Activated naive CD4-positive, alpha-beta T cell treated with anti-CD3 and anti-CD28 coated beads for 36 hours (primary cell): ENCODE measurements around the gene FARS2. TPM values are rescaled to one million over a fixed set of nuclear protein-coding genes. Genes with fewer than 3 reads are reported as not detected.
"Not testable (repeated sequence)": the region's sequence is repeated elsewhere in the genome, so short reads cannot be mapped to it uniquely, and the experiment has no call there.

ENCODE experiments used
- CTCF ChIA-PET: fragments of 350-600 bp; sonication (Branson Sonifier 250); formaldehyde crosslinking; loops from one replicate; lab custom pipeline; 2021; ENCODE audit warnings: antibody characterized with exemption; lab: Charles Lee
- DNase-seq: peaks from one replicate; pipeline ENCODE4 v3.0.0-alpha.2; 2020
- H3K27ac Mint-ChIP-seq: one replicate; pipeline ENCODE4 v1.8.0; 2021; ENCODE audit warnings: mild to moderate bottlenecking, mixed read lengths
- H3K27me3 Mint-ChIP-seq: one replicate; pipeline ENCODE4 v1.8.0; 2021; ENCODE audit warnings: low read depth, mixed read lengths
- H3K36me3 Mint-ChIP-seq: one replicate; pipeline ENCODE4 v1.8.0; 2021; ENCODE audit warnings: low read depth, mixed read lengths
- H3K4me1 Mint-ChIP-seq: one replicate; pipeline ENCODE4 v1.8.0; 2021; ENCODE audit warnings: low read depth, mixed read lengths
- H3K4me3 Mint-ChIP-seq: one replicate; pipeline ENCODE4 v1.8.0; 2021; ENCODE audit warnings: mild to moderate bottlenecking, moderate library complexity, mixed read lengths
- H3K9me3 Mint-ChIP-seq: one replicate; pipeline ENCODE4 v1.8.0; 2021; ENCODE audit warnings: mixed read lengths
- intact Hi-C: fragments of 100-400 bp; cut with micrococcal nuclease; formaldehyde crosslinking; loops from one replicate; pipeline ENCODE4 v1.15.1; 2023
- total RNA-seq, 2 experiments: library from RNA; stranded (reverse); gene quantifications; one replicate each; pipeline ENCODE4 v1.2.3, GENCODE V29; 2021

Gene FARS2
- total RNA-seq, 2 experiments from 2014 or later: 15.4 to 15.8 TPM

- intact Hi-C loops: loop anchor here (10.0 kb wide), 1 partner anchor 309 kb away; no protein-coding TSS in a partner anchor
- no peak for DNase-seq
- H3K27me3 Mint-ChIP-seq: no peaks in the 10 kb centered on the region
- CTCF ChIA-PET: interaction anchor here (2.0 kb wide), 1 partner anchor 312 kb away, joined by 5 read pairs; no protein-coding TSS in a partner anchor
- H3K4me1 Mint-ChIP-seq: peaks cover 14% of the 10 kb centered on the region
- H3K9me3 Mint-ChIP-seq: no peaks in the 10 kb centered on the region
- no peaks in the 10 kb centered on the region for H3K36me3 Mint-ChIP-seq
- no peak overlapping the region for H3K27ac Mint-ChIP-seq
- H3K4me3 Mint-ChIP-seq: no peak overlapping the region
Measured at GRCh38 chr6:5783584-5784089, 522.3 kb downstream of the FARS2 start.

GRCh38 chr6:5785249-5785648 is 523.9 kb downstream of the FARS2 start:
- no peak overlapping the region for H3K4me3 Mint-ChIP-seq
- no peak for DNase-seq
- intact Hi-C loops: loop anchor here (10.0 kb wide), 1 partner anchor 310 kb away; no protein-coding TSS in a partner anchor
- H3K36me3 Mint-ChIP-seq: no peaks in the 10 kb centered on the region
- H3K27ac Mint-ChIP-seq: no peak overlapping the region
- no peaks in the 10 kb centered on the region for H3K27me3 Mint-ChIP-seq
- H3K4me1 Mint-ChIP-seq: peaks cover 14% of the 10 kb centered on the region
- no peaks in the 10 kb centered on the region for H3K9me3 Mint-ChIP-seq
- CTCF ChIA-PET: interaction anchor here (2.0 kb wide), 1 partner anchor 314 kb away, joined by 5 read pairs; no protein-coding TSS in a partner anchor

GRCh38 chr6:5786321-5786968 is 525.1 kb downstream of the FARS2 start:
- CTCF ChIA-PET: no interaction called here
- H3K27ac Mint-ChIP-seq: no peak overlapping the region
- no peak for DNase-seq
- no peaks in the 10 kb centered on the region for H3K9me3 Mint-ChIP-seq
- no peaks in the 10 kb centered on the region for H3K36me3 Mint-ChIP-seq
- H3K4me3 Mint-ChIP-seq: no peak overlapping the region
- intact Hi-C loops: loop anchor here (10.0 kb wide), 1 partner anchor 312 kb away; no protein-coding TSS in a partner anchor
- no peaks in the 10 kb centered on the region for H3K27me3 Mint-ChIP-seq
- H3K4me1 Mint-ChIP-seq: peaks cover 14% of the 10 kb centered on the region

GRCh38 chr6:5786969-5787720 is 525.8 kb downstream of the FARS2 start:
- intact Hi-C loops: loop anchor here (10.0 kb wide), 1 partner anchor 312 kb away; no protein-coding TSS in a partner anchor
- no peaks in the 10 kb centered on the region for H3K27me3 Mint-ChIP-seq
- no peak overlapping the region for H3K27ac Mint-ChIP-seq

GRCh38 chr6:5789426-5789825 is 528.1 kb downstream of the FARS2 start:
- intact Hi-C loops: loop anchor here (10.0 kb wide), 1 partner anchor 315 kb away; no protein-coding TSS in a partner anchor
- H3K27ac Mint-ChIP-seq, CTCF ChIA-PET: not testable (repeated sequence)

More at GRCh38 chr6:5786969-5787720, 525.8 kb downstream of the FARS2 start:
- Mint-ChIP-seq H3K36me3 (no peaks in the 10 kb centered on the region), H3K4me3 (no peak overlapping the region), H3K9me3 (no peaks in the 10 kb centered on the region), H3K4me1 (peaks cover 14% of the 10 kb centered on the region)
- DNase-seq: no peak
- CTCF ChIA-PET: no interaction called here

GRCh38 chr6:5796555-5796954 is 535.2 kb downstream of the FARS2 start:
- intact Hi-C loops, H3K27me3 Mint-ChIP-seq: not testable (repeated sequence)

More at GRCh38 chr6:5789426-5789825, 528.1 kb downstream of the FARS2 start:
- not testable (repeated sequence) for H3K9me3 Mint-ChIP-seq, H3K36me3 Mint-ChIP-seq, DNase-seq, H3K4me3 Mint-ChIP-seq, H3K27me3 Mint-ChIP-seq
- peaks cover 14% of the 10 kb centered on the region for H3K4me1 Mint-ChIP-seq

GRCh38 chr6:5806406-5806805 is 545.1 kb downstream of the FARS2 start:
- Mint-ChIP-seq H3K9me3 (peaks cover 15% of the 10 kb centered on the region), H3K4me1 (peaks cover 14% of the 10 kb centered on the region)
- H3K27me3 Mint-ChIP-seq, H3K27ac Mint-ChIP-seq, H3K4me3 Mint-ChIP-seq, DNase-seq, intact Hi-C loops, H3K36me3 Mint-ChIP-seq: not testable (repeated sequence)
- CTCF ChIA-PET: interaction anchor here (0.6 kb wide), 1 partner anchor 201 kb away, joined by 6 read pairs; no protein-coding TSS in a partner anchor

More at GRCh38 chr6:5796555-5796954, 535.2 kb downstream of the FARS2 start:
- H3K27ac Mint-ChIP-seq, H3K4me1 Mint-ChIP-seq, CTCF ChIA-PET, H3K4me3 Mint-ChIP-seq, DNase-seq, H3K36me3 Mint-ChIP-seq: not testable (repeated sequence)
- peaks cover 13% of the 10 kb centered on the region for H3K9me3 Mint-ChIP-seq

GRCh38 chr6:5809450-5809849 is 548.1 kb downstream of the FARS2 start:
- Mint-ChIP-seq H3K4me1 (peaks cover 28% of the 10 kb centered on the region), H3K9me3 (peaks cover 15% of the 10 kb centered on the region), H3K36me3 (peaks cover 5% of the 10 kb centered on the region), H3K4me3 (no peak overlapping the region), H3K27ac (no peak overlapping the region), H3K27me3 (no peaks in the 10 kb centered on the region)
- intact Hi-C loops: no loop called here
- CTCF ChIA-PET: no interaction called here
- DNase-seq: peak; percentile 44

GRCh38 chr6:5811997-5812396 is 550.7 kb downstream of the FARS2 start:
- intact Hi-C loops: loop anchor here (5.0 to 10.0 kb wide), 4 partner anchors 55 to 733 kb away; partner anchors contain the start of gene NRN1
- peaks cover 3% of the 10 kb centered on the region for H3K9me3 Mint-ChIP-seq
- no peaks in the 10 kb centered on the region for H3K36me3 Mint-ChIP-seq
- peaks cover 29% of the 10 kb centered on the region for H3K4me1 Mint-ChIP-seq
- H3K27me3 Mint-ChIP-seq: no peaks in the 10 kb centered on the region
- CTCF ChIA-PET: no interaction called here
- DNase-seq: no peak
- H3K4me3 Mint-ChIP-seq: no peak overlapping the region
- H3K27ac Mint-ChIP-seq: no peak overlapping the region

- Mint-ChIP-seq H3K4me3 (no peak overlapping the region), H3K27ac (no peak overlapping the region), H3K27me3 (no peaks in the 10 kb centered on the region), H3K36me3 (no peaks in the 10 kb centered on the region), H3K9me3 (no peaks in the 10 kb centered on the region), H3K4me1 (peaks cover 29% of the 10 kb centered on the region)
- DNase-seq: peak; percentile 36
- intact Hi-C loops: loop anchor here (5.0 to 10.0 kb wide), 4 partner anchors 54 to 731 kb away; partner anchors contain the start of gene NRN1
- CTCF ChIA-PET: interaction anchor here (0.6 to 1.4 kb wide), 3 partner anchors 25 to 1298 kb away, joined by 3 read pairs; no protein-coding TSS in a partner anchor
Measured at GRCh38 chr6:5813625-5814027, 552.3 kb downstream of the FARS2 start.

GRCh38 chr6:5814116-5814515 is 552.8 kb downstream of the FARS2 start:
- Mint-ChIP-seq H3K9me3 (no peaks in the 10 kb centered on the region), H3K27ac (no peak overlapping the region), H3K27me3 (no peaks in the 10 kb centered on the region), H3K4me3 (no peak overlapping the region), H3K4me1 (peaks cover 27% of the 10 kb centered on the region), H3K36me3 (no peaks in the 10 kb centered on the region)
- DNase-seq: no peak
- intact Hi-C loops: loop anchor here (5.0 to 10.0 kb wide), 4 partner anchors 53 to 731 kb away; partner anchors contain the start of gene NRN1
- CTCF ChIA-PET: interaction anchor here (0.7 to 1.4 kb wide), 2 partner anchors 25 to 185 kb away, joined by 3 read pairs; no protein-coding TSS in a partner anchor

- H3K27me3 Mint-ChIP-seq: no peaks in the 10 kb centered on the region
- no peak for DNase-seq
- intact Hi-C loops: loop anchor here (5.0 to 10.0 kb wide), 4 partner anchors 52 to 730 kb away; partner anchors contain the start of gene NRN1
- no peak overlapping the region for H3K4me3 Mint-ChIP-seq
- H3K36me3 Mint-ChIP-seq: no peaks in the 10 kb centered on the region
- peaks cover 21% of the 10 kb centered on the region for H3K4me1 Mint-ChIP-seq
- CTCF ChIA-PET: no interaction called here
- no peak overlapping the region for H3K27ac Mint-ChIP-seq
- no peaks in the 10 kb centered on the region for H3K9me3 Mint-ChIP-seq
Measured at GRCh38 chr6:5814901-5815300, 553.6 kb downstream of the FARS2 start.
